HFFc6 (cell line): ENCODE measurements around the gene CTNNA3. TPM values are rescaled to one million over a fixed set of nuclear protein-coding genes. Genes with fewer than 3 reads are reported as not detected.

Source experiments
- DNase-seq: peaks from one replicate; pipeline ENCODE4 v3.0.0-alpha.2; 2018
- H3K27ac Mint-ChIP-seq: 2 replicates; pipeline ENCODE4 v1.8.0; 2020; ENCODE audit warnings: mild to moderate bottlenecking, mixed read lengths
- H3K27me3 Mint-ChIP-seq: 2 replicates; pipeline ENCODE4 v1.8.0; 2021; ENCODE audit warnings: mild to moderate bottlenecking, moderate library complexity, mixed read lengths; ENCODE audit not compliant: insufficient read depth
- H3K36me3 Mint-ChIP-seq: 2 replicates; pipeline ENCODE4 v1.8.0; 2021; ENCODE audit warnings: low read depth, mixed read lengths
- H3K4me1 Mint-ChIP-seq: 2 replicates; pipeline ENCODE4 v1.8.0; 2020; ENCODE audit warnings: low read depth, mixed read lengths
- H3K4me3 Mint-ChIP-seq: 2 replicates; pipeline ENCODE4 v1.8.0; 2020; ENCODE audit warnings: mild to moderate bottlenecking, moderate library complexity, mixed read lengths
- H3K9me3 Mint-ChIP-seq: 2 replicates; pipeline ENCODE4 v1.8.0; 2020; ENCODE audit warnings: mild to moderate bottlenecking, mixed read lengths
- CTCF ChIP-seq: fragments of 200-600 bp; sonication (generic); IDR thresholded peaks from 2 replicates; pipeline ENCODE4 v1.5.0; 2021; ENCODE audit warnings: antibody characterized with exemption, mild to moderate bottlenecking
- total RNA-seq, 6 experiments: library from RNA; stranded (reverse); fragmentation: NEBNext Ultra II Directional; extraction: Animal tissue kit (Norgen Biotek cat#: 25700); gene quantifications; 2 replicates in 1 of 6; 3 replicates in 5 of 6; pipeline ENCODE4 v1.2.3, GENCODE V29; 2021

The CTNNA3 gene
- total RNA-seq, 6 experiments from 2014 or later, result not detected

DNA sequence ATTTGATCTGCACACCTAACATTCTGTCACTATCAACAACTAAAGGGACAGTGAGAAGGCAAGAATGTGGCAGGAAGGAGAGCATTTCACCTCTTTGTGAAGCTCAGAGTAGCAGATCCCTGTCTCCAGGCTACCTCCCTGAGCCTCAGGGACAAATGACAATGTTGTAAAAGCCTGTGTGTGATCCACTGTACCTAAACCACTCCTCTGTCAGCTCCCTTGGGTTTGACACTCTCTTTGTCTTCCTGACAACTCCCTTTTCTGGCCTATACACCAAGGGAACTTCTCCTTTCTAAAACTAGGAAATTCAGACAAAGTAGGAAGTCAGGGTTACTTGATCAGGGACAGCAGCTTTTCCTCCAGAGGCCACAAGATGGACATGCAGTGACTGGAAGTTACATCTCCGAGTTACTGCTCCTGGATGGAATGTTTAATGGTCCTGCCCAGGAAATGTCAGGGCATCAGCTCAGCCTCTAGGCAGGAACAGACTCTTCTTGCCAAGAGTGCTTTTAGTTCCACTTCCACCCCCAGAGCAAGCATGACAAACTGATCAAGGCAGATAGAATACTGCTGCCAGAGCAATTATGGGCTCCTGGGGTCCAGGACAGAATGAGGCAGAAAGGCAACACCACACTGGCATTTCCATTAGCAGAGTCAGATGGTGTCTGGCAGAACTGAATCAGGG lies 1784.7 kb downstream of the CTNNA3 start:
- no peak overlapping the region for H3K27ac Mint-ChIP-seq
- no peaks in the 10 kb centered on the region for H3K4me1 Mint-ChIP-seq
- H3K4me3 Mint-ChIP-seq, result no peak overlapping the region
- no peak for TF ChIP-seq CTCF
- no peaks in the 10 kb centered on the region for H3K27me3 Mint-ChIP-seq
- H3K36me3 Mint-ChIP-seq, result no peaks in the 10 kb centered on the region
- DNase-seq, result no peak
- H3K9me3 Mint-ChIP-seq, result peaks cover 42% of the 10 kb centered on the region

DNA sequence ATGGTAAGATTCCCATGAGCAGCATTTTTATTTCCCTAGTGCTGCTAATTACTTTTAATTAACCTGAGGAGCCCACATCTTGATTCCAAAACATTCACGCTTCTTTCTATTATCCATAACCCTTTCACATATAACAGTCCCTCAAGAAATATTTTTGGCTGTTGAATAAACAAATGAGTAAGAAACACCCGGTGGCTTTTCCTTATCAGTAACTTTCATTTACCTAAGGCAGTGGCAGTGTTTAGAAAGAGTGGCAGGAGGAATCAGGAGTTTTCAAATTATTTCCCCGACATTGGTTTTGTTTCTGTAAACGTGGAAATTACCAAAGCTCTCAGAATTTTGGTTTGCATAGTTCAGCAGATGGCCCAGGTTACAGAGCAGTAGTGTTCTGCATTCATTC lies 1785.8 kb downstream of the CTNNA3 start:
- DNase-seq, result no peak
- Mint-ChIP-seq H3K27ac (no peak overlapping the region), H3K4me1 (no peaks in the 10 kb centered on the region), H3K27me3 (no peaks in the 10 kb centered on the region), H3K9me3 (peaks cover 38% of the 10 kb centered on the region), H3K4me3 (no peak overlapping the region), H3K36me3 (no peaks in the 10 kb centered on the region)
- no peak for TF ChIP-seq CTCF

GRCh38 chr10:65907199-65907712 lies 1788.7 kb downstream of the CTNNA3 start:
- no peak for DNase-seq
- TF ChIP-seq CTCF, result no peak
- H3K4me1 Mint-ChIP-seq, result no peaks in the 10 kb centered on the region
- no peak overlapping the region for H3K27ac Mint-ChIP-seq
- no peaks in the 10 kb centered on the region for H3K36me3 Mint-ChIP-seq
- H3K27me3 Mint-ChIP-seq, result no peaks in the 10 kb centered on the region
- H3K4me3 Mint-ChIP-seq, result no peak overlapping the region
- H3K9me3 Mint-ChIP-seq, result peaks cover 43% of the 10 kb centered on the region

- Mint-ChIP-seq H3K9me3 (peaks cover 24% of the 10 kb centered on the region), H3K4me1 (no peaks in the 10 kb centered on the region), H3K36me3 (no peaks in the 10 kb centered on the region), H3K27ac (no peak overlapping the region), H3K27me3 (no peaks in the 10 kb centered on the region), H3K4me3 (no peak overlapping the region)
- DNase-seq, result no peak
- no peak for TF ChIP-seq CTCF
Measured at GRCh38 chr10:65903620-65904019, 1792.4 kb downstream of the CTNNA3 start.

DNA sequence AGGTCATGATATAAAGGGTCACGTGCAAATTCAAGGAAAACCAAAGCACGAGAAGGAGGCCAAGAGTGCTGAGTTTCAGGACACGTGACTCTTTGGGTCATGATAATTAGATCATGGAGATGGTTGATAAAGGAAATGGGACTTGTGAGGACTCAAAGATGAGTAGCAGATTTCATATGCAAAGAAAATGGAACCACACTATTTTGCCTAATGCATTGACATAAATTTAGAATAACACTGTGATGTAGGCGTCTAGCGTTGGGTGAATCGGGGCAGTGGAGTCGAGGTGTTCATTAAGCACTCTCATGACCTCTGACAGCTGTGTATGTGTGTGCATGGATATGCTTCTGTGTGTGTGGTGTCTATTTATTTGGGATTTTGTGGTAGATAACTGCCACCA lies 1795.7 kb downstream of the CTNNA3 start:
- no peak for TF ChIP-seq CTCF
- Mint-ChIP-seq H3K27ac (no peak overlapping the region), H3K4me1 (no peaks in the 10 kb centered on the region), H3K9me3 (peaks cover 24% of the 10 kb centered on the region), H3K36me3 (no peaks in the 10 kb centered on the region), H3K27me3 (no peaks in the 10 kb centered on the region; the same call in 1 of the 2 replicates), H3K4me3 (no peak overlapping the region)
- no peak for DNase-seq
